ENCODE results near the gene M6PR.

GRCh38 chr12:8947737-8948136 is 1.7 kb downstream of the M6PR start:
- TF ChIP-seq CTCF (IDR thresholded peaks at IDR 0.05) (no peak), POLR2A (IDR thresholded peaks at IDR 0.05) (no peak)

All from uterus (tissue), 2 donors.